Right cardiac atrium (tissue), 5 donors: ENCODE data around the gene NCL. TPM values are rescaled to one million over a fixed set of nuclear protein-coding genes. Genes with fewer than 3 reads are reported as not detected.
A peak's percentile ranks its signal among the peaks of the same experiment; 100 is the strongest.

Source experiments
- ATAC-seq, 2 donors: fragments of 200-7000 bp; cut with Tn5 transposase; one replicate each; pipeline versions ENCODE4 v1.8.0 to v1.9.1; 2020; ENCODE audit warnings: moderate library complexity in 2 of 2, mild to moderate bottlenecking in 1 of 2
- DNase-seq, 3 donors: peaks; one replicate each; pipeline ENCODE4 v3.0.0-alpha.2; 2020
- H3K27ac ChIP-seq: one replicate; pipeline ENCODE4 v1.5.1; 2013; ENCODE audit warnings: mild to moderate bottlenecking, low read length, control low read depth, moderate library complexity
- H3K27me3 ChIP-seq: one replicate; pipeline ENCODE4 v1.6.1; 2013; ENCODE audit not compliant: control insufficient read depth, insufficient read depth
- H3K4me1 ChIP-seq: one replicate; pipeline ENCODE4 v1.6.1; 2013; ENCODE audit warnings: low read length; ENCODE audit not compliant: control insufficient read depth, insufficient read depth
- H3K4me3 ChIP-seq: one replicate; pipeline ENCODE4 v1.5.1; 2013; ENCODE audit warnings: low read length, control low read depth
- H3K9me3 ChIP-seq: one replicate; pipeline ENCODE4 v1.6.1; 2013; ENCODE audit warnings: low read length; ENCODE audit not compliant: control insufficient read depth
- WGBS: extraction: QIAGEN DNeasy Blood & Tissue Kit; methylation state at CpG from one replicate; pipeline ENCODE4 v1.1.7; 2013; 5-methylcytosine and 5-hydroxymethylcytosine counted together
- intact Hi-C, 4 donors: fragments of 100-400 bp; cut with DNase I; formaldehyde crosslinking; loops; one replicate each; pipeline versions ENCODE4 v1.11.0 to v1.14.0; 2022 to 2023
- polyA plus RNA-seq: library from polyadenylated mRNA; stranded (reverse); fragments of 200-250 nt; gene quantifications from one replicate; pipeline ENCODE4 v1.2.3, GENCODE V29; 2013
- total RNA-seq, 4 donors: library from RNA; stranded (reverse); fragmentation: NEBNext Ultra II Directional; extraction: Animal tissue kit (Norgen Biotek cat#: 25700); gene quantifications; one replicate each; pipeline ENCODE4 v1.2.1, GENCODE V29; 2021
- donor health status: healthy with polysubstance abuse.
- donor health status: DM: no; HTN: yes; CAD: no.
- donor health status: DM: no; HTN: no; CAD: no.
- donor health status: DM: no; HTN: yes; CAD: no; lungs with severe emphysema.
- donor health status: DM: yes; HTN: yes; CAD: no.

NCL gene
- total and polyA plus RNA-seq, 5 donors, result 122 to 327 (median 253) TPM

DNA sequence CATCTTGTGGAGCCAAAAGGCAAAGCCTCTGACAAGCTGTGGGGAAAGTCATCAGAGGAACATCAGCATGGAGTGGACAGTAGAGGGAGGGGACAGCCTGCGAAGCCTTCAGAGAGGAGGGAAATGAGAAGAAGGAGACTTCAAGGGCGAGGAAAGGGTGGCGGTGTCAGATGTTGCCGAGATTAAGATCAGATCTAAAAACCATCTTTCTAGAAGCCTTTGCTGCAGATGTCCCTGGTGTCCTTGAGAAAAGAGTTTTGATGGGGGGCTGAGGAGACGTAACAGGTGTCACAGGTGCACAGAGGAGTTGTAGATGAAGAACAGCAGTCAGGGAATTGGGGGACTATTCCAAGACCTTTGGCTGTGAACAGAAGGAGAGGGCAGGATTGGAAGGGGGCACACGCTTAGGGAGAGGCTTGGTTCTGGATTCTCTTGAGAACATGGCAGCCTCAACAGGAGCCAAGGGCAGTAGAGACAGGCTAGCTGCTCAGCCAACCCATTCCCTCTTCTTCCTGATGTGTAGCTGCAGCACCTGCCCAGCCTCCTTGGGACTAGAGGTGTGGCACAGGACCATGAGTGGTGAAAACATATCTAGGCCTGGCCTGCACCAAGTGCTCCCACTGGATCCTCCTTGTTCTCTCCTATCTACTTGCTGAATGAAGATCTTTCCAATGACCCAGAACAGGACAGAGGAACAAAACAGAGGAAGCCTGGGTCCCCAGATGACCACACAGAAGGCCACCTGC, 22.7 kb upstream of the NCL start:
- intact Hi-C loops, result loop anchor here in 1 of 4 donors (10.0 kb wide), 1 partner anchor 68 kb away; no protein-coding TSS in a partner anchor
- H3K9me3 ChIP-seq, result no peaks in the 10 kb centered on the region
- no peak for ATAC-seq

GRCh38 chr2:231483398-231484329, 19.4 kb upstream of the NCL start:
- WGBS, result 36% methylated on average over 65 of the region's 65 CpGs
- DNase-seq (peak; percentile 54 to 83 (median 81)), ATAC-seq (peak; percentile 79 to 80)
- H3K4me1 ChIP-seq, result no peaks in the 10 kb centered on the region
- H3K27me3 ChIP-seq, result no peaks in the 10 kb centered on the region
- H3K27ac ChIP-seq, result peak overlapping the region; percentile 70
- H3K9me3 ChIP-seq, result no peaks in the 10 kb centered on the region
- H3K4me3 ChIP-seq, result peak overlapping the region; percentile 43
- intact Hi-C loops, result loop anchor here in 1 of 4 donors (10.0 kb wide), 1 partner anchor 71 kb away; no protein-coding TSS in a partner anchor

More for the DNA sequence above, 22.7 kb upstream of the NCL start:
- H3K4me3 ChIP-seq, result no peak overlapping the region
- no peak for DNase-seq
- WGBS, result 94% methylated on average over 6 of the region's 6 CpGs
- no peak overlapping the region for H3K27ac ChIP-seq
- no peaks in the 10 kb centered on the region for H3K27me3 ChIP-seq
- H3K4me1 ChIP-seq, result no peaks in the 10 kb centered on the region

DNA sequence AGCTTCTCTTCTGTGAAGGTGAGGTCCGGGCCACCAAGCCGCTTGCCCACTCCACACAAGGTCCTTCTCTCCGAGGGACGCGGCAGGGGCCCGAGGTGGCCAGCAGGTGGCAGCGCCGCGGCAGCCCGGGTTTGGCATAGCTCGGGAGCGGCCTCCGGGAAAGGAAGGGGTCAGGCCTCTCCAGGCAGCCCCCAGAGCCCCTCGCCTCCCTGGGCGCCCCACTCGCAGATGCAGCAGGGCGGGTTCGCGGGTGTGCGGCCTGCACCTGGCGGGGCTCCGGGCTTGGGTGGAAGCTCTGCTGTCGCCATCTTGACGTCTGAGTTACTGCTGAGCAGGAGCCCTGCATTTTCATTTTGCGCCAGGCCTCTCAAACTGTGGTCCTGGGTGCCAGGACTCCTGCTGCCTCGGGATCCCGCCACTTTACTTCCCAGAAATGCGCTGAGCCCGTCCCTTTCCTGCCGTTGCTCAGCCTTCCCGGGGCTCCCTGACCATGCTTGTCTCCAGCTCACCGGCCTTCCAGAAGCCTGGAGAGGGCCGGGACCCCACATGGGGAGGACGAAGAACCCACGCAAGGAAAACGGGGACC, 18.6 kb upstream of the NCL start:
- H3K27me3 ChIP-seq, result no peaks in the 10 kb centered on the region
- H3K27ac ChIP-seq, result peak overlapping the region; percentile 70
- no peaks in the 10 kb centered on the region for H3K4me1 ChIP-seq
- DNase-seq, result peak; percentile 81 to 92 (median 91)
- intact Hi-C loops, result loop anchor here in 1 of 4 donors (10.0 kb wide), 1 partner anchor 72 kb away; no protein-coding TSS in a partner anchor
- peak; percentile 92 for ATAC-seq
- no peaks in the 10 kb centered on the region for H3K9me3 ChIP-seq
- 9% methylated on average over 36 of the region's 36 CpGs for WGBS
- H3K4me3 ChIP-seq, result peak overlapping the region; percentile 43

DNA sequence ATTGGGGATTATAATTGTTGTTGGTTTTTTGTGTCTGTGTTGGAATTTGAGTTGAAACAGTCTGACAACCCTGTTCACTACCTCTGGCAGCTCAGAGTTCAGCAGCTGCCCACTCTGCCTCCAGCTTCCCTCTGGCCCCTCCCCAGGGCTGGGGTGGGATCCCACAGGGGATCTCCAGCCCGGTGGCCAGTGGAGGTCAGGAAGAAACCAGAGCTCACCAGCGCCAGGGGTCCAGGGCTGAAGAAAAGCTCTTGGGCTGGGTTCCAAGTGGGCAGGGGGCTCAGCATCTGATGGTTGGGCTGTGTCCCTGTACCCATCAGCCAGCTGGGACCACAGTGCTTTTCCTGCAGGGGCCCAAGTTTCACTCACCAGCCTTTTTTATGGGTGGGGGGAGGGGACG, 16.5 kb upstream of the NCL start:
- H3K9me3 ChIP-seq, result no peaks in the 10 kb centered on the region
- ATAC-seq, result no peak
- no peaks in the 10 kb centered on the region for H3K4me1 ChIP-seq
- no peak overlapping the region for H3K27ac ChIP-seq
- 68% methylated on average over 3 of the region's 3 CpGs for WGBS
- intact Hi-C loops, result loop anchor here in 1 of 4 donors (10.0 kb wide), 1 partner anchor 74 kb away; no protein-coding TSS in a partner anchor
- DNase-seq, result no peak
- H3K27me3 ChIP-seq, result no peaks in the 10 kb centered on the region
- no peak overlapping the region for H3K4me3 ChIP-seq

DNA sequence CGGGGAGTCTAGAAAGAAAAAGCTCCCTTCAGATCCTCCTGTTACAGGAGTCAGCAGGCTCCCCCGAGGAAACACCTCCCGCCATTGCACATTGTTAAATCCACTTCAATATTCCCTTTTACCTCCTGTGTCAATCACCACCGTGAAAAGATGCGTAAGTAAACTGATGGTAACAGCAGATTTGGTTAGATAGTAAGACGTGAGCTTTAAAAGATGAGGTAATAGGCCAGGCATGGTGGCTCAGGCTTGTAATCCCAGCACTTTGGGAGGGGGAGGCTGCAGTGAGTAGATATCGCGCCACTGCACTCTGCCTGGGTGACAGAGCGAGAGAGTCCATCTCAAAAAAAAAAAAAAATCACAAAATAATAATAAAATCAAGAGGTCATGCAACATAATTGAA, 15.2 kb upstream of the NCL start:
- Histone ChIP-seq H3K9me3 (no peaks in the 10 kb centered on the region), H3K4me3 (no peak overlapping the region), H3K27ac (no peak overlapping the region), H3K27me3 (no peaks in the 10 kb centered on the region), H3K4me1 (no peaks in the 10 kb centered on the region)
- DNase-seq (no peak), ATAC-seq (no peak)
- intact Hi-C loops, result no loop called here
- WGBS, result 86% methylated on average over 9 of the region's 9 CpGs

DNA sequence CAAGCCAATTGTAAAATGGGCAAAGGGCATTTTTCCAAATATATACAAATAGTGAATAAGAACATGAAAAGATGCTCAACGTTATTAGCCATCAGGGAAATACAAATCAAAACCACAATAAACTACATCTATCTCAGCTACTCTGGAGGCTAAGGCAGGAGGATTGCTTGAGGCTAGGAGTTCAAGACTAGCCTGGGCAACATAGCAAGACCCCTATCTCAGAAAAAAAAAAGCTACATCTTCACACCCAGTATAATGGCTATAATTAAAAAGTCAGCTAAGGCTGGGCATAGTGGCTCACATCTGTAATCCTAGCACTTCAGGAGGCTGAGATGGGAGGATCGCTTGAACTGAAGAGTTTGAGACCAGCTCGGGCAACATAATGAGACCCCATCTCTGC, 12.6 kb upstream of the NCL start:
- Histone ChIP-seq H3K4me1 (no peaks in the 10 kb centered on the region), H3K4me3 (no peak overlapping the region), H3K27me3 (no peaks in the 10 kb centered on the region), H3K27ac (no peak overlapping the region), H3K9me3 (no peaks in the 10 kb centered on the region)
- 88% methylated on average over 3 of the region's 3 CpGs for WGBS
- ATAC-seq (no peak), DNase-seq (no peak)
- intact Hi-C loops, result no loop called here

DNA sequence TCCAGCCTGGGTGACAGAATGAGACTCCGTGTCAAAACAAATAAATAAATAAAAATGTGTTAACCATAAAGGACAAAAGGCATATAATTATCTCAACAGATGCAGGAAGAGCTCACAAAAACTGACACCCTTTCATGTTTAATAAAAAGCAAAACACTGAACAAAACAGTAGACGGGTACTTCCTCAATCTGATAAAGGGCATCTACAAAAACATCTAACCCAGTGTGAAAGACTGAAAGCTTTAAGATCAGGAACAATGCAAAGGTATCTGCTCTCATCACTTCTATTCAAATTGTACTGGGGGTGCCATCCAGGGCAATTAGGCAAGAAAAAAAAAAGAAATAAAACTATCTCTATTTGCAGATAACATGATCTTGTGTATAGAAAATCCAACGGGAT, 11.7 kb upstream of the NCL start:
- H3K4me3 ChIP-seq, result no peak overlapping the region
- WGBS, result 60% methylated on average over 3 of the region's 3 CpGs
- no peak overlapping the region for H3K27ac ChIP-seq
- H3K27me3 ChIP-seq, result no peaks in the 10 kb centered on the region
- intact Hi-C loops, result no loop called here
- no peak for DNase-seq
- H3K9me3 ChIP-seq, result no peaks in the 10 kb centered on the region
- H3K4me1 ChIP-seq, result no peaks in the 10 kb centered on the region
- no peak for ATAC-seq

- intact Hi-C loops, result no loop called here
- Histone ChIP-seq H3K27me3 (no peaks in the 10 kb centered on the region), H3K4me1 (no peaks in the 10 kb centered on the region), H3K9me3 (no peaks in the 10 kb centered on the region), H3K4me3 (no peak overlapping the region), H3K27ac (no peak overlapping the region)
- ATAC-seq (no peak), DNase-seq (no peak)
- 86% methylated on average over 3 of the region's 3 CpGs for WGBS
These were observed 8.5 kb upstream of the NCL start for GRCh38 chr2:231472816-231473215.

DNA sequence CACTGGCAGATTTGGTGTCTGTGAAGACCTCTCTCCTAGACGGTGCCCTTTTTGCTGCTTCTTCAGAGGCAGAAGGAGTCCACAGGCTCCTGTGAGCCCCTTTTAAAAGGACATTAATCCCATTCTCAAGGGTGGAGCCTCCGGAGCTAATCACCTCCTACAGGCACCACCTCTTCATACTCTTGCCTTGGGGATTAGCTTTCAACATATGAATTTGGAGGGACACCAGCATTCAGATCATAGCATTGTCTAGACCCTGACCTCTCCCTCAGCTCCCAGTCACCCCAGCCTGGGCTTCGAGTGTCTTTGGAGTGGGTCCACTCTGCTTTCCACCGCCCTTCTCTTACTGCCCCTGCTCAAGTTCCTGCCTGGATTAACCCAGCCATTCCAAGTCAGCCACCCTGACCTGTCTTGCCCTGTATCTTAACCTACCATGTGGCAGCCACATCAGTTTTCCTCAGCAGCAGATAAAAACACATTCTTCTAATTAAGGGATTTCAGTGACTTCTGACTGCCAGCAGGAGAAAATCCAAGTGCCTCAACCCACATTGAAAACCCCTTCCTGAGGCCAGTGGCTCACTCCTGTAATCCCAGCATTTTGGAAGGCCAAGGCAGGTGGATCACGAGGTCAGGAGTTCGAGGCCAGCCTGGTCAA, 6.1 kb upstream of the NCL start:
- no peaks in the 10 kb centered on the region for H3K9me3 ChIP-seq
- no peak overlapping the region for H3K27ac ChIP-seq
- DNase-seq, result no peak
- no peaks in the 10 kb centered on the region for H3K27me3 ChIP-seq
- H3K4me3 ChIP-seq, result no peak overlapping the region
- WGBS, result 68% methylated on average over 6 of the region's 6 CpGs
- intact Hi-C loops, result no loop called here
- ATAC-seq, result no peak
- no peaks in the 10 kb centered on the region for H3K4me1 ChIP-seq

GRCh38 chr2:231469583-231469950, 5.3 kb upstream of the NCL start:
- Histone ChIP-seq H3K9me3 (no peaks in the 10 kb centered on the region), H3K4me3 (no peak overlapping the region), H3K27me3 (no peaks in the 10 kb centered on the region), H3K4me1 (no peaks in the 10 kb centered on the region), H3K27ac (no peak overlapping the region)
- intact Hi-C loops, result no loop called here
- WGBS, result 64% methylated on average over 3 of the region's 3 CpGs
- no peak for DNase-seq
- no peak for ATAC-seq
